Neural progenitor cell (in vitro differentiated cells): ENCODE measurements around the gene SPANXN5.
"Not testable (repeated sequence)": the region's sequence is repeated elsewhere in the genome, so short reads cannot be mapped to it uniquely, and the experiment has no call there.

Source experiments
- CTCF ChIP-seq: fragments of 200-600 bp; sonication (generic); IDR thresholded peaks from 2 replicates; pipeline ENCODE4 v1.5.1; 2017; ENCODE audit warnings: antibody characterized with exemption, mild to moderate bottlenecking
- EZH2 ChIP-seq: fragments of 200-600 bp; sonication (generic); IDR thresholded peaks from 2 replicates; pipeline ENCODE4 v1.6.1; 2017; ENCODE audit warnings: antibody characterized with exemption, mild to moderate bottlenecking, moderate library complexity
- EZH2phosphoT487 ChIP-seq: fragments of 200-600 bp; sonication (generic); IDR thresholded peaks from 2 replicates; pipeline ENCODE4 v1.6.1; 2017; ENCODE audit warnings: antibody characterized with exemption

DNA sequence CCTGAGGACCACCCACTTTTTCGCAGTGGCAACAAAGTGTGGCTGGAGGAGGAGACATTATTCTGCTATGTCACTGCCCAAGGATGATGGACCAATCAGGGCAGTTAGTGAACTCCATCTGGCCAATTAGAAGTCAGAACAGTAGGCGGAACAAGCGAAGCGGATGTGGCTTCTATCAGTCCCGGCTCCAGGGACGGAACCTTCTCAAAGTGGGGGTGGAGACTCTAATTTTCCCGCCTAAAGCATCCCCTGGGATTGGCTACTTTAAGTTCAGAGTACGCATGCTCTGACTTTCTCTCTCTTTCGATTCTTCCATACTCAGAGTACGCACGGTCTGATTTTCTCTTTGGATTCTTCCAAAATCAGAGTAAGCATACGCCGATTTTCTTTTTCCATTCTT is 46.3 kb downstream of the SPANXN5 start, which contains the start of gene SSX2B:
- not testable (repeated sequence) for TF ChIP-seq CTCF, EZH2, EZH2phosphoT487
